Measurements from ENCODE around the gene ENGASE.

Gene ENGASE

DNA sequence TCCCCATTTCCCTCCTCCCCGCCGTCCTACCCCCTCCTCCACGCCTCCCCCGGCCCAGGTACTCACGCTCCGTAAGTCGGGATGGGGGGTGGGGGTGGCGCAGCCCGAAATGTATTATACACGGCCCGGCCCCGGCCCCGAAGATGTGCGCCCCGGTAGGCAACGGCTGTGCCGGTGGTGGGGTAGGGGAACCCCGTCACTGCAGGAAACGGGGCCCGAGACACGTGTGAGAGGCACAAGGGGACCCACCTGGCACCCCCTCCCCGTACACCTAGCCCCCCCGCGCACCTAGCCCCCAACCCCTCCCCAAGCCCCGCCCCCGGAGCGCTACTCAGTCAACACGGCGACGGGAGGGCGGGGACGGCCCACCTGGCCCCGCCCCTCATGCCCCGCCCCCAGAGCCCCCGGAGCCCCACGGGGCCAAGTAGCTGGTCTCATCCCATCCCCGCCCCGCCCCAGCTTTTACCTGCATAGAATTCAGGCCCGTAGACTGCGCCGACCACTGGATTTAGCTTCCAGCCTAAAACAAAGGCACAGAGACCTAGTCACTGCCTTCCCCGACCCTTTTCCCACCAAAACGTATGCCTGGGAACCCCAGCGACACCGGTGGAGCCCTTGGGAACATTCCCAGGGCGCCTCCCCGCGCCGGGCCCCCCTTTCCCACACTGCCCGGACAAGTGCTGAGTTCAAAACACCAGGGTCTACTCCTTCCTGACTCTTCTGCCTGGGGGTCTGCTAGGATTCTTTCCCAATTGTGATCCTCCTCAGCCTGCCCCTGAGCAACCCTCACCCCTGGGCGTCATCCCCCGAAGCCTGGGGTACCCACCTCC, 22.8 kb downstream of the ENGASE start:
- no peak for DNase-seq
- Mint-ChIP-seq H3K9me3 (no peaks in the 10 kb centered on the region), H3K4me1 (ENCODE audit: low read depth) (peaks cover 10% of the 10 kb centered on the region), H3K27me3 (peaks cover 67% of the 10 kb centered on the region), H3K4me3 (no peak overlapping the region), H3K36me3 (ENCODE audit: low read depth) (no peaks in the 10 kb centered on the region), H3K27ac (no peak overlapping the region)

DNA sequence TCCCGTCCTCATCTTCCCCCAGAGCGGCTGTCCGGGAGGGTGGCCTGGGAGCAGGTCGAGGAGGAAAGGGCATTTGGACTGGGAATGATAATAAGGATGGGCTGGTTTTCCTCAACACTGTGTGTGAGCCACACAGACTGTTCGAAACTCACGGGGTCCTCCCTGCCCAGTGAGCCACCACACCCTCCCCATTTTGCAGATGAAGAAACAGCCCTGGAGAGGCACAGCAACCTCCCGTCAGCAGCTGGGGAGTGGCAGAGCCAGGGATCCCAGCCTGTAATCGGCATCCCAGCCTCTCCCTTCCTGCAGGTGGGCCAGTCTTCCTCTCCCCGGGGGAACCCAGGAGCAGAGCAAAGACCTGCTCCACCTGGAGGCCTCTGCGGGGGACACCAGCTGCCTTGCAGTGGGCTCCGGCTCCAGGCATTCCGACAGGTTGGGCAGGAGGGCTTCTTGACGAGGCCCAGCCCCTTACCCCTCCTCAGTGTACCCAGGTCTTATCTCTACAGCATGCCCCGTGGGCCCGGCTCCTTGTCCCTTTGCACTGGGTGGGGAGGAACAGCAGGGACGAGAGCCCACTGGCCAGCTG, 23.8 kb downstream of the ENGASE start:
- Mint-ChIP-seq H3K36me3 (ENCODE audit: low read depth) (no peaks in the 10 kb centered on the region), H3K27ac (no peak overlapping the region), H3K9me3 (no peaks in the 10 kb centered on the region), H3K4me3 (no peak overlapping the region), H3K27me3 (peaks cover 69% of the 10 kb centered on the region), H3K4me1 (ENCODE audit: low read depth) (peaks cover 5% of the 10 kb centered on the region)
- DNase-seq: no peak

DNA sequence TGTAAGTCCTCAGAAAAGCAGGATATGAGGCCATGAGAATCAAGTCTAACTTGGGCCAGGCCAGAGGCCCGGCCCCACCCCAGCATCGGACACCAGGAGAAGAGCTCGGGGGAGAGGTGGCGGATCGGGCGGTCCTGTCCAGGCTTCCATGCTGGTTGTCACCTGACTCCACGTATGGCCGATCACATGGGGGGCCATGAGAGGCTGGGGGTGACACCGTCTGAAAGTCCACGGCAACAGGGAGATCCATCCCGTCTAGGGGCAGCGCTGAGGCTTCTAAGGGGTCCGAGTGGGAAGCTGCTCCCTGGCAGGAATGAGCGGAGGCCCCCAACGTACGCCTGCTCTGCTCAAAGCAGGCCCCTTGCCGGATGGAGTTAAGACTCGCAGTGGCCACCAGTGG, 25.8 kb downstream of the ENGASE start:
- Mint-ChIP-seq H3K9me3 (no peaks in the 10 kb centered on the region), H3K4me3 (no peak overlapping the region), H3K4me1 (ENCODE audit: low read depth) (peaks cover 3% of the 10 kb centered on the region), H3K27ac (no peak overlapping the region), H3K27me3 (peaks cover 66% of the 10 kb centered on the region), H3K36me3 (ENCODE audit: low read depth) (no peaks in the 10 kb centered on the region)
- no peak for DNase-seq

DNA sequence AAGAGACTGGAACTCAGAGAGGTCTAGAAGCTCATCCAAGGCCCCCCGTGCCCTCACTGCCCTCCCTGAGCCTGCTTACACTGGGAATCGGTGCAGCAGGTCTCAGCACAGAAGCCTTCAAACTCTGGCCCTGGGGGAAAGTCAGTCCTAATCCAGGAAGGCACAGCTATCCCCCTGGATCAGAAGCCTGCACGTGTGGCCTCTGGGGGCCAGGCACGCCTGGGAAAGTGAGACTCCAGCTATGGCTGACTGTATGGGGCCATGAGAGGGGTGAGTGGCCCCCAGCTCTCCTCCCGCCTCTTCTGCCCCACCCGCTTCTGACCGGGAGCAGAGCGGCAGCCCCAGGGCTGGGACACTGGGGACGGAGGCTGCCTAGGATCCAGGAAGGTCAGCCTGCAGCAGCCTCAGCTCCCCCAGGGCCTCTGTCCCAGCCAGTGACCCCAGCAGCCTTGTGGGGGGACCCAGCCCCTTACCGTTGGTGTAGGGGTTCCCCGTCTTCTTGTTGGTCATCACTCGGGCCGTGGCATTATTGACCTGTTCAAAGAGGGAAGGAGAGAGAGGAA, 26.6 kb downstream of the ENGASE start:
- no peak for DNase-seq
- Mint-ChIP-seq H3K4me3 (no peak overlapping the region), H3K9me3 (no peaks in the 10 kb centered on the region), H3K27me3 (peaks cover 58% of the 10 kb centered on the region), H3K4me1 (ENCODE audit: low read depth) (peaks cover 3% of the 10 kb centered on the region), H3K27ac (no peak overlapping the region), H3K36me3 (ENCODE audit: low read depth) (no peaks in the 10 kb centered on the region)

DNA sequence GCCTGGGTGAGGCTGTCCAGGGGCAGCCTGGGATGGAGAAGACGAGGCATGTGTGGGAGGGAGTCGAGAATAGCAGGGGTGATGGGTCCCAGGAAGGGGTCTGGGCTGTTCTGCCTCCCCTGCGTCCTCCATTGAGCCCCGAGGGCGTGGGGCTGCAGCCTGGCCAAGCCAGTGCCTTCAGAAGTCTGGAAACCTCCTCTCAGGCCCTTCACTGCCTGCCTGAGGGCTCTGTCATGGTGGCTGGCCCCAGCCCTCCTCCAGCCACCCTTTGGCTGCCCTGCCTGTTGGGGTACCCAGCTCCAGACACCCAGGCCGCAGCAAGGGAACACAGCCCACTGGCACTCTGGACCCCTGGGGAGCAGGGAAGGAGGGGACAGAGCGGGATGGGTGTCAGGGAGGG, 27.6 kb downstream of the ENGASE start:
- no peak overlapping the region for H3K27ac Mint-ChIP-seq
- H3K27me3 Mint-ChIP-seq: peaks cover 51% of the 10 kb centered on the region
- no peak overlapping the region for H3K4me3 Mint-ChIP-seq
- H3K4me1 Mint-ChIP-seq (ENCODE audit: low read depth): peaks cover 3% of the 10 kb centered on the region
- no peaks in the 10 kb centered on the region for H3K9me3 Mint-ChIP-seq
- no peaks in the 10 kb centered on the region for H3K36me3 Mint-ChIP-seq (ENCODE audit: low read depth)
- DNase-seq: no peak

DNA sequence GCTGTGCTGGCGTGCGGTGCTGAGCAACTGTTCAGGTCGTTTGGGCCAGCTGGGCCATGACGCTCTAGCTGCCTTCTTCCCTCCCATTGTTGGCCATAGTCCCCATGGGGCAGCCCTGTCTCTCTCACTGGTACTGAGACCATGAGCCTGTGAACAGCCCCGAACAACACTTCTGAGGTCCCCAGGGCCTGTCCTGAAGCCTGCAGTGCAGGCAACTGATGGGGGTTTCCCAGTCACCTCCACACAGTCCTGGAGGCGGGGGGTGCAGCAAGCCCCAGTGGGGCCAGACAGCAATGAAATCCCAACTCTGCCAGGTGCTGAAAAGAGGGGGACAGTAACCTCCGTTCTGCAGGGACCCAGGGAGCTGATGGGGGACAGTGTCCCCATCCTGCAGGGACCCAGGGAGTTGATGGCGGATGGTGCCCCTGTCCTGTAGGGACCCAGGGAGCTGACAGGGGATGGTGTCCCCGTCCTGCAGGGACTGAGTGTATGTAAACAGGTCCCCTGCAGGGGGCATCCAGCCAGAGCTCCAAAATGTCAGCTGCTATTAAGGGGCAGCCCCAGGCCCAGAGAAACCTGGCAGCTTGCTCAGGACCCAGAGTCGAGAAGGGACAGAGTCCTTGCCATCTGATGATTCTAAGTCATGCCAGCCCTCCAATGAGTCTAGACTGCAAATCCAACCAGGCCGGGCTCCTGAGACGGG, 30.4 kb downstream of the ENGASE start:
- Mint-ChIP-seq H3K27me3 (peaks cover 26% of the 10 kb centered on the region), H3K27ac (no peak overlapping the region), H3K36me3 (ENCODE audit: low read depth) (no peaks in the 10 kb centered on the region), H3K9me3 (no peaks in the 10 kb centered on the region), H3K4me1 (ENCODE audit: low read depth) (no peaks in the 10 kb centered on the region), H3K4me3 (no peak overlapping the region)
- no peak for DNase-seq

DNA sequence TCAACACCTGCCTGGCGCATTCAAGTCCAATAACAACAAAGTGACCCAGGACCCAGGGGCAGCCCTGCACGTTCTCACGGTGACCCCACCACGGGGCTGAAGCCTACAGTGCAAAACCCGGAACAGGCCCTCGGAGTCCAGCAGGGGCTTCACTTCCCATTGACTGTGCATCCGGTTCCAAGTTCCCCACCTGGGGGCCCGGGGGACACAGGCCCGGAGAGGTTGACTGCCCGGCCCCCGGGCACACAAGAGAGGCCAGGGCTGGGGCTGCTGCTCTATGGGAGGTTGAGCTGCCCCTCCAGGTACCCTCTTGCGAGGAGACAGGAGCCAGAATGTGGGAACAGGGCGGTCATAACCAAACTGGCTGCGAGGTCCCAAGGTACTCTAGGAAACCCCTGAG, 31.3 kb downstream of the ENGASE start:
- H3K27ac Mint-ChIP-seq: no peak overlapping the region
- H3K27me3 Mint-ChIP-seq: peaks cover 23% of the 10 kb centered on the region
- H3K9me3 Mint-ChIP-seq: no peaks in the 10 kb centered on the region
- DNase-seq: no peak
- H3K4me1 Mint-ChIP-seq (ENCODE audit: low read depth): no peaks in the 10 kb centered on the region
- H3K4me3 Mint-ChIP-seq: no peak overlapping the region
- H3K36me3 Mint-ChIP-seq (ENCODE audit: low read depth): no peaks in the 10 kb centered on the region

DNA sequence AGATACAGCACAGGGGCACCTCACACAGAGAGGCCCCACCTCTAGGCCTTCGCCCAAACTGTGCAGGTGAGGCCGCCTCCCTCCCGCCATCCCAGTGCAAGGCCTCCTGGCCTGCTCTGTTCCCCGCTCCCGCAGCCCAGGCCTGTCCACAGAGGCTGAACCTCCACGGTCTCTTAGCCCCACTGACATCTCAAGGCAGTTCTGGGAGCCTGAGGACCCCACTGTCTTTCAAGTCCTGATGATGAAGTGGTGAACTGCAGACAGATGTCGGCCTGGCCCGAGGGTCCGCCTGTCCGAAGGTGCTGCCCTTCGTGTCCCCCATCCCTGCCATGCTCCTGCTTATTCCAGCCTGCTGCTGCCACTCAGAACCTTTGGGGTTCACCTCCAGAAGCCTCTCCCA, 32.3 kb downstream of the ENGASE start:
- H3K4me3 Mint-ChIP-seq: no peak overlapping the region
- H3K36me3 Mint-ChIP-seq (ENCODE audit: low read depth): no peaks in the 10 kb centered on the region
- no peaks in the 10 kb centered on the region for H3K9me3 Mint-ChIP-seq
- DNase-seq: no peak
- H3K27ac Mint-ChIP-seq: no peak overlapping the region
- H3K27me3 Mint-ChIP-seq: peaks cover 21% of the 10 kb centered on the region
- H3K4me1 Mint-ChIP-seq (ENCODE audit: low read depth): no peaks in the 10 kb centered on the region

DNA sequence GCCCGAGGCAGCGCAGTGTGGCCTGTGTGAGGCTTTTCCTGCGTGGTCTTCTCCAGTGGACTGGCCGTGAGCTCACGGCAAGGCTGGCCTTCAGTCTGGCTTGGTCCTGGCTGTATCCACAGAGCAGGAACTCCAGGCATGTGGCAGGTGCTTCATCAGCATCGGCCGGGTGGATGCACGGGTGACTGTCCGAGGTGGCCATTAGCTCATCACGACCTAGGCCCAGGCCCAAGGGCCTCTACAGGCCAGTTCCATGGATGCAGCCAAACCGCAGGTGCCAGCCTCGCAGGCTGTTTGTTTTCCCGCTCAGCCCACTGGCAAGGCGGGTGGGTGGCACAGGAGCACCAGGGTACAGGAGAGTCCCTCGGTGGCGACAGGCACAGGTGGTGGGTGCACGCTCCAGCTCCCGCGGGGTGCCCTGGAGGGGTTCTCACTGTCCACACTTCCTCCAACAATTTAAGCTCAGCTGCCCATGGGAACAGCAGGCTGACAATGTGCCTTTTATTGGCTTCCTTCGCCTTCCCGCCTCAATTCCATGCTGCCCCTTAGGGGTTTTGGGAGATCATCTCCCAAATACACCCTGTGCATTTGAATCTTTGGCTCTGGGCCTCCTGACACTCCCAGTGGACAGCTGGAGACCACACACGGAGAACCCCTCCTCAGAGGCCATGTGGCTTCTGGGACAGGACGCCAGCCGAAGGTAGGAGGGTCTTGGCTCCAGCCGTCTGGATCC, 33.0 kb downstream of the ENGASE start:
- H3K27ac Mint-ChIP-seq: no peak overlapping the region
- no peak overlapping the region for H3K4me3 Mint-ChIP-seq
- no peaks in the 10 kb centered on the region for H3K36me3 Mint-ChIP-seq (ENCODE audit: low read depth)
- H3K27me3 Mint-ChIP-seq: peaks cover 17% of the 10 kb centered on the region
- no peaks in the 10 kb centered on the region for H3K9me3 Mint-ChIP-seq
- H3K4me1 Mint-ChIP-seq (ENCODE audit: low read depth): no peaks in the 10 kb centered on the region
- no peak for DNase-seq

DNA sequence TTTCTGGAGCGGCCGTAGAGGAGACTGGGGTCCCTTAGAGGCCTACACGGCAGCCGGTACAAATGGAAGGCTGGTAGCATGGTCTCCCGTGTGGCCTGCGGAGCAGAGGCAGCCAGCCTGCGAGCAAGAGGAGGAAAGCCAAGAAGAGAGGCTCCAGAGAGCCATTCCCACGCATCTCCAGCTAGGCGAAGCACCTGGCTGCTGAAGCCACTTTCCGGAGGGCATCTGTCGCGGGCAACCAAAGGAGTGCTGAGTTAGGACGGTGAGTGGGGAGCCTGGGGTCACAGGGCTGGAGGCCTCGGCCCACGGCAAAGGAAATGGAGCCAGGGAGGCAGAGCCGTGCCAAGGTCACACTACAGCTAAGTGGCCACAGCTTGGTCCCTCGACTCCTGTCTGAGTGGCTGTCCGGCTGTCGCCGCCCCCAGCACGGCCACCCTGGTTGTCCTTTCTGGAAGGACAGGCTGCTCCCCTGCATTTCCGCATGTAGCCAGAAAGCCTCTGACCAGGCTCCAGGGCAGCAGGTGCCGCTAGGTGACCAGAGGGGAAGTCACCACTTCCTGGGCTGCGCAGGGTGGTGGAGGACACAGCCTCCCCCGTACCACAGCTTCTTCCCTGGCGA, 33.7 kb downstream of the ENGASE start:
- no peaks in the 10 kb centered on the region for H3K4me1 Mint-ChIP-seq (ENCODE audit: low read depth)
- no peaks in the 10 kb centered on the region for H3K36me3 Mint-ChIP-seq (ENCODE audit: low read depth)
- H3K4me3 Mint-ChIP-seq: no peak overlapping the region
- DNase-seq: no peak
- H3K27ac Mint-ChIP-seq: no peak overlapping the region
- H3K9me3 Mint-ChIP-seq: no peaks in the 10 kb centered on the region
- H3K27me3 Mint-ChIP-seq: peaks cover 11% of the 10 kb centered on the region

DNA sequence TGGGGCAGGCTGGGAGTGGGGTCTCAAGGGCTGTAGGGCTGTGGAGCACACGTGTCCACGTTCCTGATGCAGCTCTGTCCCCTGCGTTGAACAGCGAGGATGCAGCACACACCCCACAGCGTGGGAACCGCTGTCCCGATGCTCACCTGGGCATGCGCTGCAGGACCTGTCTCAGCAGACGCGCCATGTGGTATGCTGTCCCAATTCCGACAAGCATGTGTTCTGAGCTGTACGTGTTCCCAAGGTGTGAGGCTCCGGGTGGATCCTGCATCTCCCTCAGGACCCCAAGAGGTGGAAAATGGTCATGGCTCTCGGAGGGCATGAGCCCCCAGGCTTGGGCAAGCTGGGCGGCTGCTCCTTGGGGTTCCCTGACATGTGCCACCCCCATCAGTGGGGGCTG, 34.2 kb downstream of the ENGASE start:
- Mint-ChIP-seq H3K4me1 (ENCODE audit: low read depth) (no peaks in the 10 kb centered on the region), H3K27ac (no peak overlapping the region), H3K27me3 (peaks cover 11% of the 10 kb centered on the region), H3K36me3 (ENCODE audit: low read depth) (no peaks in the 10 kb centered on the region), H3K9me3 (no peaks in the 10 kb centered on the region), H3K4me3 (no peak overlapping the region)
- DNase-seq: no peak

DNA sequence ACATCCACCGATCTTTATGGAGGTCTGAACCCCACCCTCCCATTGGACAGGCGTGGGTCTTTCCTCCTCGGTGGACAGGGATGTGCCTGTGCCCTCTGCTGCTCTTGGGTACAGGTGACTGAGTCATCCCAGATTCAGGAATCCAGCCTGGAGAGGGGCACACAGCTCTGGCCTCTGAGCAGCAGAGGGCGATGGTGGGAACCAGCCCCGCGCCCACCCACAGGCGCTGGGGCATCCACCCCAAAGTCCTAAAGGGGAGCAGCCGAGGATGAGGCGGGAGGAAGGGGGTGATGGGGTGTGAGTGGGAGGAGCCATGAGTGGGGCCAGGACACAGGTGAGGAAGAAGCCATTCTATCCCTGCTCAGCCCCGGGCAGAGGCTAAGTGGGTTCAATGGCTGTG, 35.0 kb downstream of the ENGASE start:
- Mint-ChIP-seq H3K4me3 (no peak overlapping the region), H3K36me3 (ENCODE audit: low read depth) (no peaks in the 10 kb centered on the region), H3K27ac (no peak overlapping the region), H3K4me1 (ENCODE audit: low read depth) (no peaks in the 10 kb centered on the region), H3K9me3 (no peaks in the 10 kb centered on the region), H3K27me3 (peaks cover 4% of the 10 kb centered on the region)
- no peak for DNase-seq

DNA sequence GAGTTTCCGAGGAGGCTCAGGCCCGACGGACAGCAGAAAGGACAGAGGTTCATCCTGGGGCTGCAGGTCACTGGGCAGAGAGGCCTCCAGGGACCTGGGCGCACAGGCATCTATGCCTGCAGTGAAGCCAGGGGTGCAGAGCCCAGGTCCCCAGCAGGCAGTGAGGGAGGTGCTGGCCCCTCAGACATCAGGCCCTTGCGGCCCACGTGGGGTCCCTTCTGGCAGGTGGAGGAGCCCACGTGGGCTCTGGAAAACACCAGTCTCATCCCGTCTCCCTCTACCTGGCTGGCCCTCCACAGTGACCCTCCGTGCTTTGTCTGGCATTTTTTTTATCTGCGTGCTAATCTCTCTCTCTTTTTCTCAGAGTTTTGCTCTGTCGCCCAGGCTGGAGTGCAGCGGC, 36.5 kb downstream of the ENGASE start:
- no peaks in the 10 kb centered on the region for H3K36me3 Mint-ChIP-seq (ENCODE audit: low read depth)
- no peak for DNase-seq
- H3K4me3 Mint-ChIP-seq: no peak overlapping the region
- no peak overlapping the region for H3K27ac Mint-ChIP-seq
- no peaks in the 10 kb centered on the region for H3K4me1 Mint-ChIP-seq (ENCODE audit: low read depth)
- H3K9me3 Mint-ChIP-seq: no peaks in the 10 kb centered on the region
- peaks cover 3% of the 10 kb centered on the region for H3K27me3 Mint-ChIP-seq

DNA sequence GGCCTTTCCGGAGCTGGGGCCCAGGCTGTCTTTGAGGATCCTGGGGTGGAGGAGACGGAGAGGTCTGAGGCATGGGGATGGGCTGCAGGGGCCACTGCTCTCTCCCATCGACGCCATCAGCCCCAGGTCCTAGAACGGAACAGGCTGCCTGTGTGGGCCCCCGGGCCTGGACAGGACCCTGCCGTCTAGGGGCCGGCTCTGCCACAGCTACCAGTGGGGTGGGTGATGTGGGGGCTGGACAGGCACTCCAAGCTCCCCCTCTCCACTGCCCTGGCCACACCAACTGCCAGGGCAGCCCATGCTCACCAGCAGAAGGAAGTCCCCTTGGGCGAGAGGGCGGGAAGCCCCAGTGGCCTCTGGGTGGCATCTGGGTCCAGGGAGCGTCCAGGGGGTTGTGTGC, 37.8 kb downstream of the ENGASE start:
- DNase-seq: no peak
- Mint-ChIP-seq H3K27ac (no peak overlapping the region), H3K4me3 (no peak overlapping the region), H3K9me3 (no peaks in the 10 kb centered on the region), H3K27me3 (peaks cover 3% of the 10 kb centered on the region), H3K4me1 (ENCODE audit: low read depth) (no peaks in the 10 kb centered on the region), H3K36me3 (ENCODE audit: low read depth) (no peaks in the 10 kb centered on the region)
